Mononuclear cell (primary cell): ENCODE data around the gene NUP133. TPM values are rescaled to one million over a fixed set of nuclear protein-coding genes. Genes with fewer than 3 reads are reported as not detected.
"Not testable (repeated sequence)": the region's sequence is repeated elsewhere in the genome, so short reads cannot be mapped to it uniquely, and the experiment has no call there.

ENCODE experiments used
- H3K27me3 ChIP-seq: 2 replicates; pipeline ENCODE4 v1.6.0; 2011; ENCODE audit warnings: low read length, control low read depth; ENCODE audit not compliant: insufficient read depth
- H3K4me1 ChIP-seq: 2 replicates; pipeline ENCODE4 v1.5.1; 2011; ENCODE audit warnings: mild to moderate bottlenecking, low read length, control low read depth; ENCODE audit not compliant: insufficient read depth
- H3K4me3 ChIP-seq: 2 replicates; pipeline ENCODE4 v1.5.1; 2011; ENCODE audit warnings: mild to moderate bottlenecking, low read length, moderate library complexity
- H3K9me3 ChIP-seq: 2 replicates; pipeline ENCODE4 v1.5.1; 2011; ENCODE audit warnings: low read depth, mild to moderate bottlenecking, control low read depth, low read length
- total RNA-seq: library from RNA; depleted of rRNA; stranded (reverse); fragments of >200 nt; gene quantifications from one replicate; pipeline ENCODE4 v1.2.3, GENCODE V29; 2012

The NUP133 gene
- total RNA-seq, 1 donor: 42.0 TPM

GRCh38 chr1:229529639-229530038 is 21.5 kb upstream of the NUP133 start:
- Histone ChIP-seq H3K9me3 (no peaks in the 10 kb centered on the region), H3K27me3 (no peaks in the 10 kb centered on the region), H3K4me3 (no peak overlapping the region), H3K4me1 (no peaks in the 10 kb centered on the region)

GRCh38 chr1:229526695-229527094 is 18.6 kb upstream of the NUP133 start:
- Histone ChIP-seq H3K27me3 (no peaks in the 10 kb centered on the region), H3K4me1 (no peaks in the 10 kb centered on the region), H3K9me3 (no peaks in the 10 kb centered on the region), H3K4me3 (no peak overlapping the region)

- H3K4me1 ChIP-seq: no peaks in the 10 kb centered on the region
Observed at GRCh38 chr1:229523052-229523451, 14.9 kb upstream of the NUP133 start.

GRCh38 chr1:229514578-229515275 is 6.6 kb upstream of the NUP133 start:
- Histone ChIP-seq H3K27me3 (no peaks in the 10 kb centered on the region), H3K4me3 (no peak overlapping the region), H3K9me3 (no peaks in the 10 kb centered on the region), H3K4me1 (no peaks in the 10 kb centered on the region)

More at GRCh38 chr1:229523052-229523451, 14.9 kb upstream of the NUP133 start:
- Histone ChIP-seq H3K4me3 (no peak overlapping the region), H3K9me3 (no peaks in the 10 kb centered on the region), H3K27me3 (no peaks in the 10 kb centered on the region)

GRCh38 chr1:229511625-229512024 is 3.5 kb upstream of the NUP133 start:
- H3K4me3 ChIP-seq, H3K27me3 ChIP-seq, H3K9me3 ChIP-seq: not testable (repeated sequence)
- peaks cover 16% of the 10 kb centered on the region for H3K4me1 ChIP-seq

GRCh38 chr1:229511201-229511600 is 3.1 kb upstream of the NUP133 start:
- not testable (repeated sequence) for H3K4me3 ChIP-seq, H3K9me3 ChIP-seq, H3K27me3 ChIP-seq
- H3K4me1 ChIP-seq: peaks cover 19% of the 10 kb centered on the region

GRCh38 chr1:229509576-229509975 is 1.4 kb upstream of the NUP133 start:
- Histone ChIP-seq H3K4me3 (no peak overlapping the region), H3K4me1 (peaks cover 19% of the 10 kb centered on the region), H3K9me3 (no peaks in the 10 kb centered on the region), H3K27me3 (no peaks in the 10 kb centered on the region)

- Histone ChIP-seq H3K4me1 (peaks cover 19% of the 10 kb centered on the region), H3K9me3 (no peaks in the 10 kb centered on the region), H3K4me3 (peak overlapping the region; percentile 94), H3K27me3 (no peaks in the 10 kb centered on the region)
Observed at GRCh38 chr1:229508823-229509337, 739 bp upstream of the NUP133 start.

GRCh38 chr1:229507502-229507901 is 639 bp downstream of the NUP133 start:
- Histone ChIP-seq H3K27me3 (no peaks in the 10 kb centered on the region), H3K4me1 (peaks cover 19% of the 10 kb centered on the region), H3K9me3 (no peaks in the 10 kb centered on the region), H3K4me3 (peak overlapping the region; percentile 94)

- Histone ChIP-seq H3K27me3 (no peaks in the 10 kb centered on the region), H3K4me3 (no peak overlapping the region), H3K4me1 (peaks cover 19% of the 10 kb centered on the region), H3K9me3 (no peaks in the 10 kb centered on the region)
Observed at GRCh38 chr1:229506633-229507032, 1.5 kb downstream of the NUP133 start.

- H3K4me3 ChIP-seq: no peak overlapping the region
- H3K27me3 ChIP-seq: no peaks in the 10 kb centered on the region
- H3K9me3 ChIP-seq: no peaks in the 10 kb centered on the region
- H3K4me1 ChIP-seq: no peaks in the 10 kb centered on the region
Observed at GRCh38 chr1:229495782-229496181, 12.4 kb downstream of the NUP133 start.

GRCh38 chr1:229487181-229487580 is 21.0 kb downstream of the NUP133 start:
- H3K27me3 ChIP-seq: no peaks in the 10 kb centered on the region
- H3K4me3 ChIP-seq: no peak overlapping the region
- H3K4me1 ChIP-seq: no peaks in the 10 kb centered on the region
- H3K9me3 ChIP-seq: no peaks in the 10 kb centered on the region

GRCh38 chr1:229485318-229485717 is 22.8 kb downstream of the NUP133 start:
- H3K4me3 ChIP-seq: no peak overlapping the region
- H3K9me3 ChIP-seq: no peaks in the 10 kb centered on the region
- no peaks in the 10 kb centered on the region for H3K27me3 ChIP-seq
- peaks cover 5% of the 10 kb centered on the region for H3K4me1 ChIP-seq

GRCh38 chr1:229482511-229482910 is 25.6 kb downstream of the NUP133 start:
- no peak overlapping the region for H3K4me3 ChIP-seq
- peaks cover 13% of the 10 kb centered on the region for H3K4me1 ChIP-seq
- H3K27me3 ChIP-seq: no peaks in the 10 kb centered on the region
- H3K9me3 ChIP-seq: no peaks in the 10 kb centered on the region

- Histone ChIP-seq H3K9me3 (no peaks in the 10 kb centered on the region), H3K4me1 (peaks cover 13% of the 10 kb centered on the region), H3K27me3 (no peaks in the 10 kb centered on the region), H3K4me3 (no peak overlapping the region)
Observed at GRCh38 chr1:229480495-229480894, 27.6 kb downstream of the NUP133 start.
